Measurements from ENCODE around the gene SPOCD1. TPM values are rescaled to one million over a fixed set of nuclear protein-coding genes. Genes with fewer than 3 reads are reported as not detected.

Gene SPOCD1
- total RNA-seq, 4 donors from 2014 or later, result 0.22 to 1.6 (median 0.96) TPM; not detected in 1

DNA sequence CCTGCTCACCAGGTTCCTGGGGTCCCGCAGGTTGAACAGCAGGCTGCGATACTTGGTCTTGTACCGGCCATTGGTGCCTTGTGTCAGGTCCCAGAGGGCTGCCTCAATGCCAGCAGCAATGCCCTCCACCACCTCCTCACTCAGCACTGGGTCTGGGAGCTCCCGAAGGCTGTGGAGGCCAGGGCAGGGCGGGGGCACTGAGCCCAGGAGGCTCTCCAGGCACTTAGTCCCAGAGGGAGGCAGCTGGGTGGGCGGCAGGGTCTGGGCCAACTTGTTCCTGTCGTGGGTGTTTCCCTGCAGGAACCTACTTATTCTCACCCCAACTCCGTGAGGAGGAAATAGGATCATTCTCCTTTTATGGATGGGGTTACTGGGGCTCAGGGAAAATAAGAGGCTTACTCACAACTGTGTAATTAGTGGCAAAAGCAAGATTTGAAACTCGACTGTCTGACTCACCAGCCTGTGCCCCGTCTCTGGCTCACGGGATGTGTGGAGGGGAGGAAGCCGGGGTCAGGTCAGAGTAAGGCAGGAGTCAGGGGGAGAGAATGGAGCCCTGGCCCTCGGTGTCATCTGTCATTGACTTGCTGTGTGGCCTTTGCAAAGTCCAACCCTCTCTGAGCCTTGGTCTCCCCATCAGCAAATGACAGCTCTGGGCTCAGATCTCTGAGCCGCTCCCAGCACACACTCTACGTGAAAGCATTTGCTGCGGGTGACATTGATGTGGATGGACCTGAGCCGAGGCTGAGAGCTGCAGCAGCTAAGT lies 17.2 kb downstream of the SPOCD1 start:
- H3K4me1 ChIP-seq, result no peaks in the 10 kb centered on the region
- H3K27me3 ChIP-seq, result no peaks in the 10 kb centered on the region
- H3K36me3 ChIP-seq, result no peaks in the 10 kb centered on the region
- DNase-seq, result no peak
- 44 to 65% methylated on average over 10 to 17 of the region's 17 CpGs for WGBS, 2 donors
- H3K4me3 ChIP-seq (replicated peaks in 1 of 3), result no peak overlapping the region
- no peaks in the 10 kb centered on the region for H3K9me3 ChIP-seq
- H3K27ac ChIP-seq, result no peak overlapping the region
- intact Hi-C loops (cut with DNase I), result loop anchor here (10.0 kb wide), 2 partner anchors 234 to 404 kb away; no protein-coding TSS in a partner anchor
- TF ChIP-seq, protein P1, sequence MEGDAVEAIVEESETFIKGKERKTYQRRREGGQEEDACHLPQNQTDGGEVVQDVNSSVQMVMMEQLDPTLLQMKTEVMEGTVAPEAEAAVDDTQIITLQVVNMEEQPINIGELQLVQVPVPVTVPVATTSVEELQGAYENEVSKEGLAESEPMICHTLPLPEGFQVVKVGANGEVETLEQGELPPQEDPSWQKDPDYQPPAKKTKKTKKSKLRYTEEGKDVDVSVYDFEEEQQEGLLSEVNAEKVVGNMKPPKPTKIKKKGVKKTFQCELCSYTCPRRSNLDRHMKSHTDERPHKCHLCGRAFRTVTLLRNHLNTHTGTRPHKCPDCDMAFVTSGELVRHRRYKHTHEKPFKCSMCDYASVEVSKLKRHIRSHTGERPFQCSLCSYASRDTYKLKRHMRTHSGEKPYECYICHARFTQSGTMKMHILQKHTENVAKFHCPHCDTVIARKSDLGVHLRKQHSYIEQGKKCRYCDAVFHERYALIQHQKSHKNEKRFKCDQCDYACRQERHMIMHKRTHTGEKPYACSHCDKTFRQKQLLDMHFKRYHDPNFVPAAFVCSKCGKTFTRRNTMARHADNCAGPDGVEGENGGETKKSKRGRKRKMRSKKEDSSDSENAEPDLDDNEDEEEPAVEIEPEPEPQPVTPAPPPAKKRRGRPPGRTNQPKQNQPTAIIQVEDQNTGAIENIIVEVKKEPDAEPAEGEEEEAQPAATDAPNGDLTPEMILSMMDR (IDR thresholded peaks at IDR 0.05), result no peak
- no peak for TF ChIP-seq POLR2A (IDR thresholded peaks at IDR 0.05)

DNA sequence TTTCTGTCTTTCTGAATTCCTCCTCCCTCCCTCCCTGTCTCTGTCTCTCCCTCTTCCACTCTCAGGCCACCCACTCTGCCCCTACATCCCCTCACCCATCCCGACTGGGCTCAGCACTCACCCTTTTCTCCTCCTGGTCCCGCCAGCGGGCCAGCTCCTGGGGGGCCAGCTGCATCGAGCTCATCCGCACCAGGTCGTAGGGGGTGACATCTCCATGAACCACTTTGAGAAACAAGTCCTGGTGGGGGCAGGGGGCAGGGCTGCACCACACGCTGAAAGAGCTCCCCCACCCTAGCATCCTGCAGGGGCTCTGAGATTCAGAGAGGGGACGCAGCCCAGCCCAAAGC lies 17.8 kb downstream of the SPOCD1 start:
- H3K27me3 ChIP-seq, result no peaks in the 10 kb centered on the region
- no peak for DNase-seq
- H3K27ac ChIP-seq, result no peak overlapping the region
- no peaks in the 10 kb centered on the region for H3K9me3 ChIP-seq
- H3K4me1 ChIP-seq, result no peaks in the 10 kb centered on the region
- no peak for TF ChIP-seq POLR2A (IDR thresholded peaks at IDR 0.05)
- TF ChIP-seq, protein P1 (IDR thresholded peaks at IDR 0.05), result no peak
- H3K4me3 ChIP-seq (replicated peaks in 1 of 3), result no peak overlapping the region
- intact Hi-C loops (cut with DNase I), result loop anchor here (10.0 kb wide), 2 partner anchors 233 to 403 kb away; no protein-coding TSS in a partner anchor
- 68 to 73% methylated on average over 6 to 8 of the region's 8 CpGs for WGBS, 2 donors
- H3K36me3 ChIP-seq, result no peaks in the 10 kb centered on the region

DNA sequence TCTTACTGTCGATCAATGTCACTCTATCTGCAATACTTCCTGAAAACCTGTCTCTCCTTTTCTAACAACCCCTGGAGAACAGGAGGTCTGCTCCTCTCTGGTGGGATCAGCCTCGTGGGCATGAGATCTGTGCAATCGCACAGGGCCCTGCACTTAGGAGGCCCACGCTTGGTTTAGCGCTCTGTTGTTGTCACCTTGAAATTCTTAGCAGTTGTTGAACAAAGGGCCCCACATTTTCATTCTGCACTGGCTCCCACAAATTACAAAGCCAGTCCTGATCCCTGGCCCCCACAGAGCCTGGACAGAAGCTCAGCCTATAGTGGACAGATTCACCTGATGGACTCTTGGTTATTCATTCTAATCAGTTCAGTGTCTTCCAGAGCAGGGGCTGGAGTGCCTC lies 18.6 kb downstream of the SPOCD1 start:
- DNase-seq, result no peak
- Histone ChIP-seq H3K9me3 (no peaks in the 10 kb centered on the region), H3K36me3 (no peaks in the 10 kb centered on the region), H3K4me3 (replicated peaks in 1 of 3) (no peak overlapping the region), H3K27me3 (no peaks in the 10 kb centered on the region), H3K4me1 (no peaks in the 10 kb centered on the region), H3K27ac (no peak overlapping the region)
- TF ChIP-seq POLR2A (IDR thresholded peaks at IDR 0.05), result no peak
- TF ChIP-seq, protein P1 (IDR thresholded peaks at IDR 0.05), result no peak
- intact Hi-C loops (cut with DNase I), result loop anchor here (10.0 kb wide), 2 partner anchors 232 to 402 kb away; no protein-coding TSS in a partner anchor
- WGBS, 2 donors, result 86 to 90% methylated on average over 5 of the region's 5 CpGs

DNA sequence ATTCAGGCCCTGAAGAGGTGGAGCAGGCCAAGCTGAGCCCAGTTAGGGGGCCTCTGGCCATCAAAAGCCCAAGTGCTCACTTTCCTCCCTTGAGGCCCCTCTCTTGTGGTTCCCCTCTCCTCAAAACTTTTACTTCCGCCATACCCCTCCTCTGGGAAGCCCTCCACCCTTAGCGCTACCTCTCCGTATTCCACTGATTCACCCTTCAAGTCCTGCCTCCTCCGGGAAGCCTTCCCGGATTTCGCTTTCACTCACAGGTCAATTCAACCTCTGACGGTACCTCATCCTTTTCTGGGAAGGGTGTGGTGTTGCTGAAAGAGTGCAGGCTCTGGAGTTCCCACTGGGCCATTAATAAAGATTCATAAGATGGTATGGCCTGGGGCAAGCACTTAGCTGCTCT lies 19.1 kb downstream of the SPOCD1 start:
- WGBS, 2 donors, result 91 to 92% methylated on average over 7 of the region's 7 CpGs
- no peak overlapping the region for H3K4me3 ChIP-seq (replicated peaks in 1 of 3)
- DNase-seq, result no peak
- no peaks in the 10 kb centered on the region for H3K9me3 ChIP-seq
- no peaks in the 10 kb centered on the region for H3K36me3 ChIP-seq
- no peak overlapping the region for H3K27ac ChIP-seq
- TF ChIP-seq, protein P1 (IDR thresholded peaks at IDR 0.05), result no peak
- TF ChIP-seq POLR2A (IDR thresholded peaks at IDR 0.05), result no peak
- intact Hi-C loops (cut with DNase I), result loop anchor here (10.0 kb wide), 2 partner anchors 232 to 402 kb away; no protein-coding TSS in a partner anchor
- no peaks in the 10 kb centered on the region for H3K27me3 ChIP-seq
- H3K4me1 ChIP-seq, result no peaks in the 10 kb centered on the region
